Measurements from ENCODE around the gene GORASP1. TPM values are rescaled to one million over a fixed set of nuclear protein-coding genes. Genes with fewer than 3 reads are reported as not detected.
"Not testable (repeated sequence)": the region's sequence is repeated elsewhere in the genome, so short reads cannot be mapped to it uniquely, and the experiment has no call there.

The GORASP1 gene
- total and polyA plus RNA-seq, 2 of the 8 experiments (the other 6 are each of a cell fraction or from before 2014, with no cell fraction given) = 33.4 to 33.5 TPM

GRCh38 chr3:39061228-39061627 is 46.2 kb downstream of the GORASP1 start:
- H4K20me1 ChIP-seq (replicated peaks in 1 of 2; ENCODE audit: control insufficient read depth in 1 of 2, insufficient read depth in 2 of 2, low read length in 2 of 2); H3K27ac ChIP-seq (ENCODE audit: low read depth, low read length); H3K23me2 ChIP-seq (ENCODE audit: low read depth, low read length); H3K4me3 ChIP-seq (ENCODE audit: extremely low read depth in 1 of 4, insufficient read depth in 2 of 4, low read depth in 3 of 4, low read length in 4 of 4); H3K14ac ChIP-seq (ENCODE audit: insufficient read length); H4K8ac ChIP-seq (ENCODE audit: extremely low read depth, insufficient read depth, low read length); H2BK5ac ChIP-seq (ENCODE audit: low read depth, low read length); H4K5ac ChIP-seq (ENCODE audit: insufficient read length, low read depth, low read length); H3K79me1 ChIP-seq (ENCODE audit: low read depth, low read length); DNase-seq (ENCODE audit: low read depth in 1 of 2, low spot score in 2 of 2); H2BK12ac ChIP-seq (ENCODE audit: low read depth, low read length); H2AFZ ChIP-seq (ENCODE audit: low read length); H2BK120ac ChIP-seq (replicated peaks; ENCODE audit: low read depth, low read length); H3K4me1 ChIP-seq (replicated peaks in 1 of 4; ENCODE audit: control insufficient read depth in 3 of 4, insufficient read depth in 4 of 4, low read length in 3 of 4); H4K91ac ChIP-seq (replicated peaks; ENCODE audit: insufficient read length, low read length); FAIRE-seq; H3K18ac ChIP-seq (ENCODE audit: extremely low read depth, low read length); H2BK20ac ChIP-seq (ENCODE audit: low read length); H2AK5ac ChIP-seq (ENCODE audit: low read depth, low read length); H3K36me3 ChIP-seq (ENCODE audit: control insufficient read depth in 2 of 4, insufficient read depth in 4 of 4, low read length in 3 of 4); H3K9ac ChIP-seq (replicated peaks in 1 of 4; ENCODE audit: extremely low read depth in 1 of 4, low read depth in 3 of 4, low read length in 3 of 4); H2BK15ac ChIP-seq (ENCODE audit: low read length); H3K9me3 ChIP-seq (ENCODE audit: insufficient read depth in 2 of 2, low read depth in 1 of 2, low read length in 1 of 2); H3K4me2 ChIP-seq (ENCODE audit: insufficient read depth in 1 of 2, low read depth in 2 of 2, low read length in 2 of 2); H3K23ac ChIP-seq (ENCODE audit: insufficient read length); H3K56ac ChIP-seq (replicated peaks; ENCODE audit: insufficient read length, low read depth, low read length); H3K27me3 ChIP-seq (replicated peaks in 1 of 4; ENCODE audit: control insufficient read depth in 3 of 4, extremely low read depth in 1 of 4, insufficient read depth in 3 of 4, low read length in 3 of 4); CTCF ChIA-PET (ENCODE audit: partially characterized antibody); H3K4ac ChIP-seq (replicated peaks; ENCODE audit: insufficient read length, low read depth, low read length): not testable (repeated sequence)
- POLR2A ChIA-PET (ENCODE audit: partially characterized antibody) = interaction anchor here (1.1 kb wide), 1 partner anchor 10 kb away, joined by 5 read pairs; no protein-coding TSS in a partner anchor
- WGBS, 2 experiments (ENCODE audit: extremely low coverage in 1 of 2, insufficient coverage in 1 of 2, insufficient read length in 1 of 2, insufficient replicate concordance in 2 of 2, low coverage in 1 of 2, low lambda C conversion rate in 2 of 2, missing lambda C conversion rate in 1 of 2) = 93% methylated on average over 2 of the region's 2 CpGs; no CpG with 5 or more reads in 1 of the 2 experiments
- peaks cover 3 to 70% of the 10 kb centered on the region in 2 experiments; a peak in 2 of 4 replicates for H3K79me2 ChIP-seq (ENCODE audit: control insufficient read depth in 1 of 2, insufficient read depth in 2 of 2, low read length in 2 of 2)

Data from H1 (cell line).